Mesendoderm (in vitro differentiated cells): Measurements from ENCODE around the gene MTF1.
A peak's percentile ranks its signal among the peaks of the same experiment; 100 is the strongest.

Experiments used
- DNase-seq: peaks from one replicate; pipeline ENCODE4 v3.0.0; 2013
- H2AK5ac ChIP-seq: 2 replicates; pipeline ENCODE4 v1.6.1; 2013; ENCODE audit warnings: low read length, inconsistent platforms
- H2BK120ac ChIP-seq: 2 replicates; pipeline ENCODE4 v1.6.1; 2013; ENCODE audit warnings: low read depth, mild to moderate bottlenecking, low read length, moderate library complexity, mixed read lengths
- H2BK15ac ChIP-seq: replicated peaks from 2 replicates; pipeline ENCODE4 v1.6.1; 2013; ENCODE audit warnings: low read depth, mild to moderate bottlenecking, moderate library complexity
- H2BK5ac ChIP-seq: 2 replicates; pipeline ENCODE4 v1.6.1; 2013; ENCODE audit warnings: low read length, inconsistent platforms
- H3K18ac ChIP-seq: 2 replicates; pipeline ENCODE4 v1.6.1; 2013; ENCODE audit warnings: mild to moderate bottlenecking, low read length, mixed read lengths
- H3K23ac ChIP-seq: one replicate; pipeline ENCODE4 v1.6.1; 2013; ENCODE audit warnings: low read length
- H3K27ac ChIP-seq: 2 replicates; pipeline ENCODE4 v1.5.1; 2013; ENCODE audit warnings: low read depth, mild to moderate bottlenecking, inconsistent platforms, low read length, moderate library complexity
- H3K27me3 ChIP-seq: 2 replicates; pipeline ENCODE4 v1.6.1; 2013; ENCODE audit warnings: low read length, control low read depth, mild to moderate bottlenecking, inconsistent platforms; ENCODE audit not compliant: insufficient read depth, poor library complexity
- H3K36me3 ChIP-seq: 2 replicates; pipeline ENCODE4 v1.6.1; 2013; ENCODE audit warnings: low read length, inconsistent platforms; ENCODE audit not compliant: control insufficient read depth, insufficient read depth
- H3K4ac ChIP-seq: one replicate; pipeline ENCODE4 v1.6.1; 2013; ENCODE audit warnings: low read depth, mild to moderate bottlenecking, low read length, moderate library complexity
- H3K4me1 ChIP-seq: 2 replicates; pipeline ENCODE4 v1.6.1; 2013; ENCODE audit warnings: low read depth, low read length, inconsistent platforms; ENCODE audit not compliant: control insufficient read depth
- H3K4me2 ChIP-seq: 2 replicates; pipeline ENCODE4 v1.6.1; 2013; ENCODE audit warnings: low read length
- H3K4me3 ChIP-seq: 2 replicates; pipeline ENCODE4 v1.5.1; 2013; ENCODE audit warnings: mild to moderate bottlenecking, low read length
- H3K56ac ChIP-seq: one replicate; pipeline ENCODE4 v1.6.1; 2013; ENCODE audit warnings: low read length
- H3K79me1 ChIP-seq: 2 replicates; pipeline ENCODE4 v1.6.1; 2013; ENCODE audit warnings: low read length, inconsistent platforms
- H3K79me2 ChIP-seq: 2 replicates; pipeline ENCODE4 v1.6.1; 2013; ENCODE audit warnings: mild to moderate bottlenecking, low read length; ENCODE audit not compliant: control insufficient read depth, insufficient read depth
- H3K9ac ChIP-seq: 2 replicates; pipeline ENCODE4 v1.6.1; 2013; ENCODE audit warnings: low read length, inconsistent platforms
- H4K5ac ChIP-seq: one replicate; pipeline ENCODE4 v1.6.1; 2013; ENCODE audit warnings: low read length
- H4K8ac ChIP-seq: one replicate; pipeline ENCODE4 v1.6.1; 2013; ENCODE audit warnings: low read depth, mild to moderate bottlenecking, control low read depth, low read length, moderate library complexity
- WGBS: extraction: QIAGEN DNeasy Blood & Tissue Kit; methylation state at CpG from one replicate; pipeline ENCODE4 v1.1.7; 2013; ENCODE audit warnings: low lambda C conversion rate, missing lambda C conversion rate; ENCODE audit not compliant: insufficient coverage; ENCODE audit errors: extremely low coverage; 5-methylcytosine and 5-hydroxymethylcytosine counted together

The MTF1 gene

GRCh38 chr1:37879865-37880264 is 20.5 kb upstream of the MTF1 start:
- no peaks in the 10 kb centered on the region for H3K79me1 ChIP-seq
- no peak overlapping the region for H2BK120ac ChIP-seq
- H3K4me2 ChIP-seq: no peak overlapping the region
- H2BK15ac ChIP-seq: no peak overlapping the region
- peaks cover 7% of the 10 kb centered on the region for H3K36me3 ChIP-seq
- H3K56ac ChIP-seq: no peak overlapping the region
- H3K27ac ChIP-seq: no peak overlapping the region
- no peak overlapping the region for H3K23ac ChIP-seq
- no peaks in the 10 kb centered on the region for H3K27me3 ChIP-seq
- no peak overlapping the region for H3K18ac ChIP-seq
- H4K8ac ChIP-seq: no peak overlapping the region
- H2BK5ac ChIP-seq: no peak overlapping the region
- H3K79me2 ChIP-seq: no peaks in the 10 kb centered on the region
- no peak overlapping the region for H3K4me3 ChIP-seq
- no peak overlapping the region for H3K9ac ChIP-seq
- WGBS: no CpG with 5 or more reads among the region's 4 CpGs
- H4K5ac ChIP-seq: no peak overlapping the region
- H3K4me1 ChIP-seq: no peaks in the 10 kb centered on the region
- DNase-seq: no peak
- no peak overlapping the region for H2AK5ac ChIP-seq
- H3K4ac ChIP-seq: no peak overlapping the region

GRCh38 chr1:37878071-37878470 is 18.7 kb upstream of the MTF1 start:
- no peaks in the 10 kb centered on the region for H3K4me1 ChIP-seq
- no peak overlapping the region for H3K56ac ChIP-seq
- no peaks in the 10 kb centered on the region for H3K79me2 ChIP-seq
- peaks cover 7% of the 10 kb centered on the region for H3K36me3 ChIP-seq
- H3K4ac ChIP-seq: no peak overlapping the region
- no peak overlapping the region for H3K9ac ChIP-seq
- H3K27me3 ChIP-seq: no peaks in the 10 kb centered on the region
- H3K18ac ChIP-seq: no peak overlapping the region
- H3K79me1 ChIP-seq: no peaks in the 10 kb centered on the region
- WGBS: no CpG with 5 or more reads among the region's 6 CpGs
- no peak for DNase-seq
- H2BK5ac ChIP-seq: no peak overlapping the region
- no peak overlapping the region for H3K4me3 ChIP-seq
- H3K4me2 ChIP-seq: no peak overlapping the region
- H2AK5ac ChIP-seq: no peak overlapping the region
- H3K23ac ChIP-seq: no peak overlapping the region
- no peak overlapping the region for H2BK120ac ChIP-seq
- H4K8ac ChIP-seq: no peak overlapping the region
- H2BK15ac ChIP-seq: no peak overlapping the region
- H3K27ac ChIP-seq: no peak overlapping the region
- H4K5ac ChIP-seq: no peak overlapping the region

GRCh38 chr1:37875833-37876232 is 16.4 kb upstream of the MTF1 start:
- no peak overlapping the region for H2BK15ac ChIP-seq
- no peak overlapping the region for H2AK5ac ChIP-seq
- H3K79me1 ChIP-seq: no peaks in the 10 kb centered on the region
- no peak overlapping the region for H3K27ac ChIP-seq
- no peak overlapping the region for H3K9ac ChIP-seq
- WGBS: no CpG with 5 or more reads among the region's 1 CpG
- H3K56ac ChIP-seq: no peak overlapping the region
- H3K4me3 ChIP-seq: no peak overlapping the region
- H4K5ac ChIP-seq: no peak overlapping the region
- DNase-seq: peak; percentile 48
- H3K4me1 ChIP-seq: no peaks in the 10 kb centered on the region
- no peak overlapping the region for H3K4me2 ChIP-seq
- H4K8ac ChIP-seq: no peak overlapping the region
- no peaks in the 10 kb centered on the region for H3K79me2 ChIP-seq
- H3K36me3 ChIP-seq: peaks cover 6% of the 10 kb centered on the region
- H2BK5ac ChIP-seq: no peak overlapping the region
- no peak overlapping the region for H2BK120ac ChIP-seq
- H3K18ac ChIP-seq: no peak overlapping the region
- H3K23ac ChIP-seq: no peak overlapping the region
- no peaks in the 10 kb centered on the region for H3K27me3 ChIP-seq
- no peak overlapping the region for H3K4ac ChIP-seq

GRCh38 chr1:37872692-37873091 is 13.3 kb upstream of the MTF1 start:
- Histone ChIP-seq H3K4ac (no peak overlapping the region), H3K79me2 (no peaks in the 10 kb centered on the region), H3K4me3 (no peak overlapping the region), H3K36me3 (peaks cover 6% of the 10 kb centered on the region), H2BK5ac (no peak overlapping the region), H3K4me1 (no peaks in the 10 kb centered on the region), H3K23ac (no peak overlapping the region), H2BK15ac (no peak overlapping the region), H3K27me3 (no peaks in the 10 kb centered on the region), H4K5ac (no peak overlapping the region), H3K79me1 (no peaks in the 10 kb centered on the region), H2BK120ac (no peak overlapping the region), H3K56ac (no peak overlapping the region), H3K27ac (no peak overlapping the region), H3K9ac (no peak overlapping the region), H2AK5ac (no peak overlapping the region), H3K18ac (no peak overlapping the region), H3K4me2 (no peak overlapping the region), H4K8ac (no peak overlapping the region)
- no CpG with 5 or more reads among the region's 1 CpG for WGBS
- no peak for DNase-seq

GRCh38 chr1:37868466-37868865 is 9.1 kb upstream of the MTF1 start:
- no peak overlapping the region for H3K4ac ChIP-seq
- H3K79me1 ChIP-seq: no peaks in the 10 kb centered on the region
- no peak overlapping the region for H3K4me3 ChIP-seq
- no peak for DNase-seq
- H2BK120ac ChIP-seq: no peak overlapping the region
- no peak overlapping the region for H3K4me2 ChIP-seq
- no peaks in the 10 kb centered on the region for H3K4me1 ChIP-seq
- no peak overlapping the region for H3K23ac ChIP-seq
- no peak overlapping the region for H3K18ac ChIP-seq
- peaks cover 6% of the 10 kb centered on the region for H3K36me3 ChIP-seq
- H2BK15ac ChIP-seq: no peak overlapping the region
- no peaks in the 10 kb centered on the region for H3K27me3 ChIP-seq
- H2AK5ac ChIP-seq: no peak overlapping the region
- H3K56ac ChIP-seq: no peak overlapping the region
- WGBS: no CpG with 5 or more reads among the region's 2 CpGs
- no peak overlapping the region for H3K27ac ChIP-seq
- H4K8ac ChIP-seq: no peak overlapping the region
- H2BK5ac ChIP-seq: no peak overlapping the region
- H3K9ac ChIP-seq: no peak overlapping the region
- no peak overlapping the region for H4K5ac ChIP-seq
- H3K79me2 ChIP-seq: no peaks in the 10 kb centered on the region

- WGBS: no CpG with 5 or more reads among the region's 6 CpGs
These were observed 8.4 kb upstream of the MTF1 start for GRCh38 chr1:37867784-37868183.

More at GRCh38 chr1:37867784-37868183, 8.4 kb upstream of the MTF1 start:
- Histone ChIP-seq H3K4ac (no peak overlapping the region), H2BK120ac (no peak overlapping the region), H3K56ac (no peak overlapping the region), H3K4me1 (no peaks in the 10 kb centered on the region), H3K79me1 (no peaks in the 10 kb centered on the region), H3K79me2 (no peaks in the 10 kb centered on the region), H3K27ac (no peak overlapping the region), H3K27me3 (no peaks in the 10 kb centered on the region), H2BK5ac (no peak overlapping the region), H3K23ac (no peak overlapping the region), H3K18ac (no peak overlapping the region), H2AK5ac (no peak overlapping the region), H4K8ac (no peak overlapping the region), H3K36me3 (peaks cover 5% of the 10 kb centered on the region), H3K4me3 (no peak overlapping the region), H2BK15ac (no peak overlapping the region), H3K9ac (no peak overlapping the region), H4K5ac (no peak overlapping the region), H3K4me2 (no peak overlapping the region)
- peak; percentile 72 for DNase-seq
